Psoas muscle (tissue), 8 donors: Measurements from ENCODE around the gene TOP1. TPM values are rescaled to one million over a fixed set of nuclear protein-coding genes. Genes with fewer than 3 reads are reported as not detected.
A peak's percentile ranks its signal among the peaks of the same experiment; 100 is the strongest.

ENCODE experiments used
- ATAC-seq, 4 donors: fragments of 200-7000 bp; cut with Tn5 transposase; one replicate each; pipeline ENCODE4 v1.9.1; 2020; ENCODE audit warnings: moderate library complexity in 3 of 4, mild to moderate bottlenecking in 2 of 4
- DNase-seq, 2 donors: peaks; one replicate each; pipeline ENCODE4 v3.0.0-alpha.2; 2020
- H3K27ac ChIP-seq: fragments of 200-600 bp; one replicate; pipeline ENCODE4 v1.8.0; 2022
- H3K27me3 ChIP-seq, 3 donors: fragments of 200-600 bp in 1 of 3; one replicate each; pipeline versions ENCODE4 v1.6.1 to v1.8.0; 2013 to 2022; ENCODE audit warnings: low read length in 2 of 3, mild to moderate bottlenecking in 2 of 3, moderate library complexity in 1 of 3; ENCODE audit not compliant: insufficient read depth in 3 of 3
- H3K36me3 ChIP-seq, 2 donors: fragments of 200-600 bp in 1 of 2; one replicate each; pipeline versions ENCODE4 v1.6.1 to v1.8.0; 2013 to 2022; ENCODE audit warnings: low read depth in 1 of 2, mild to moderate bottlenecking in 1 of 2, moderate library complexity in 1 of 2; ENCODE audit not compliant: insufficient read depth in 1 of 2
- H3K4me1 ChIP-seq: fragments of 200-600 bp; one replicate; pipeline ENCODE4 v1.8.0; 2022
- H3K4me3 ChIP-seq: fragments of 200-600 bp; one replicate; pipeline ENCODE4 v1.8.0; 2022; ENCODE audit warnings: mild to moderate bottlenecking
- H3K9me3 ChIP-seq: fragments of 200-600 bp; one replicate; pipeline ENCODE4 v1.8.0; 2022
- WGBS, 3 donors: extraction: QIAGEN DNeasy Blood & Tissue Kit; methylation state at CpG; one replicate each; pipeline versions ENCODE4 v1.1.6 to v1.1.7; 2013; 5-methylcytosine and 5-hydroxymethylcytosine counted together
- intact Hi-C, 2 donors: fragments of 100-400 bp; cut with DNase I; formaldehyde crosslinking; loops; one replicate each; pipeline versions ENCODE4 v1.11.0 to v1.14.2; 2022
- polyA plus RNA-seq, 3 donors: library from polyadenylated mRNA; stranded (reverse); fragments of 200-250 nt; gene quantifications; one replicate each; pipeline ENCODE4 v1.2.3, GENCODE V29; 2013
- total RNA-seq, 4 donors: library from RNA; stranded (reverse); fragmentation: NEBNext Ultra II Directional in 2 of 4; extraction: Animal tissue kit (Norgen Biotek cat#: 25700) in 2 of 4; gene quantifications; one replicate each; pipeline versions ENCODE4 v1.2.1 to v1.2.4, GENCODE V29; 2021 to 2023
- TF ChIP-seq, protein P1 (sequence below): fragments of 200-600 bp; IDR thresholded peaks from one replicate; pipeline ENCODE4 v1.8.0; 2022; ENCODE audit warnings: antibody characterized with exemption
- donor health status: healthy with polysubstance abuse.
- donor health status: DM: no; HTN: no; CAD: no; lungs with moderate emphysema.
- donor health status: Bipolar disorder and iron deficiency.
- donor health status: healthy.
- donor health status: DM: yes; HTN: yes; CAD: no.
- donor health status: DM: no; HTN: no; CAD: no.
- donor health status: DM: no; HTN: no; CAD: no.
- donor health status: DM: yes; HTN: yes; CAD: no.

TOP1 gene
- total and polyA plus RNA-seq, 7 donors: 10.6 to 30.7 (median 22.2) TPM

DNA sequence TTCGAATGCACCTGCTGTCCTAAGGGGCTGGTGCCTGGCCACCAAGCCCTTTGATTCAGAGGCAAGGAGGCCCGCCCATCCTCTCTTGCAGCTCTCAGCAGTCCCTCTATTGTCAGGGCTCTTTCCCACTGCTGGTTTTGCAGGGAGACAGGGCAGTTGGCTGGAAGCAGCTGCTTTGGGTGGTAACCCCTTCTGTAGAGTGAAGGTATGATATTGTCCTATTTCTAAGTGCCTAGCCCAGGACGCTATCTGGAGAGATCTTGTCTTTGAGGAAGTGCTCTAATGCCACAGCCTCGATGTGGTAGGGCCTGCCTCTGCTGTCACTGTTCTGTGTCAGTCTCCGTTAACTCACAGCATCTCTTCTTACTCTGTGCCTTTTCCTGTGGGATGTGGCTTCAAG is 114.3 kb downstream of the TOP1 start:
- Histone ChIP-seq H3K4me1 (peaks cover 81% of the 10 kb centered on the region), H3K27me3 (no peaks in the 10 kb centered on the region), H3K27ac (no peak overlapping the region), H3K36me3 (no peaks in the 10 kb centered on the region), H3K9me3 (no peaks in the 10 kb centered on the region), H3K4me3 (no peak overlapping the region)
- ATAC-seq (no peak), DNase-seq (no peak)
- 71 to 76% (median 75%) methylated on average over 5 of the region's 5 CpGs for WGBS, 3 donors
- intact Hi-C loops: no loop called here
- TF ChIP-seq, protein P1, sequence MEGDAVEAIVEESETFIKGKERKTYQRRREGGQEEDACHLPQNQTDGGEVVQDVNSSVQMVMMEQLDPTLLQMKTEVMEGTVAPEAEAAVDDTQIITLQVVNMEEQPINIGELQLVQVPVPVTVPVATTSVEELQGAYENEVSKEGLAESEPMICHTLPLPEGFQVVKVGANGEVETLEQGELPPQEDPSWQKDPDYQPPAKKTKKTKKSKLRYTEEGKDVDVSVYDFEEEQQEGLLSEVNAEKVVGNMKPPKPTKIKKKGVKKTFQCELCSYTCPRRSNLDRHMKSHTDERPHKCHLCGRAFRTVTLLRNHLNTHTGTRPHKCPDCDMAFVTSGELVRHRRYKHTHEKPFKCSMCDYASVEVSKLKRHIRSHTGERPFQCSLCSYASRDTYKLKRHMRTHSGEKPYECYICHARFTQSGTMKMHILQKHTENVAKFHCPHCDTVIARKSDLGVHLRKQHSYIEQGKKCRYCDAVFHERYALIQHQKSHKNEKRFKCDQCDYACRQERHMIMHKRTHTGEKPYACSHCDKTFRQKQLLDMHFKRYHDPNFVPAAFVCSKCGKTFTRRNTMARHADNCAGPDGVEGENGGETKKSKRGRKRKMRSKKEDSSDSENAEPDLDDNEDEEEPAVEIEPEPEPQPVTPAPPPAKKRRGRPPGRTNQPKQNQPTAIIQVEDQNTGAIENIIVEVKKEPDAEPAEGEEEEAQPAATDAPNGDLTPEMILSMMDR: no peak

DNA sequence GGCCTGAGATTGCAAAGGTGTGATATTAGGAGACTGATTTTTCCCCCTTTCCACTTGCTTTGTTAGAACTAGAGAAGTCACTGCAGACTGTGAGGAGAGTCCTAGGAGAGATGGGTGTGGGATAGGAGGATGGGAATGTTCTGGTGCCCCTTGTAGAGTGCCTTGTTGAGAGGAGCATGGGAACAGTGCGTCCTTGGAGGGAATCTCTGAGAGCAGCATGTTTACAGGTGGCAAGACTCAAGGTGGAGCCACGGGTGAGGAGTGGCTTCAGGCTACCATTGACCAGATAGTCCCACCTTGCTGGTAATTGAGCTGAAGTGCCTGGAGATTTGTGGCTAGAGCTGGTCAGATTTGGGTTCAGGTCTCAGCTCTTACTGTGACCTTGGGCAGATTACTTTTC is 114.7 kb downstream of the TOP1 start:
- H3K4me1 ChIP-seq: peaks cover 81% of the 10 kb centered on the region
- H3K9me3 ChIP-seq: no peaks in the 10 kb centered on the region
- 71 to 80% (median 79%) methylated on average over 2 of the region's 2 CpGs for WGBS, 3 donors
- intact Hi-C loops: no loop called here
- TF ChIP-seq, protein P1: no peak
- ATAC-seq: no peak
- no peaks in the 10 kb centered on the region for H3K36me3 ChIP-seq
- H3K4me3 ChIP-seq: no peak overlapping the region
- H3K27ac ChIP-seq: no peak overlapping the region
- DNase-seq: no peak
- H3K27me3 ChIP-seq: no peaks in the 10 kb centered on the region

DNA sequence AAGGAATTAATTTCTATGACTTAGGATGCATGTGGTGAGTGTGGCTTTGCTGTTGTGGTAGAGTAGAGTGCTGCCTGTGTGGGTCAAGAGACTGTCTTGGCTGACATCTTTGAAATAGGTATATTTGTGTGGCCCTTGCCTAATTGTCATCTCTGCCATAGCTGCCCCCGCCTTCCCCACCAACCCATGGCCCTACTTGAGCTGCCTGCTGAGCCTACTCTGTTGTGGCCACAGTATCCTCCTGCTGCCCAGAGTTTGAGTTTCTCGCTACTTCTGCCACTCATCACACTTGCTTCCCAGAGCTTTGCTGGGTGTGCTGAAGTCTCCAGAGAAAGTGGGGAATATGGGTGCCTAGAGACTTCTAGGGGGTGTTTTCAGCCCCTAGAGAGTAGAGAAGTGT is 116.7 kb downstream of the TOP1 start:
- no peaks in the 10 kb centered on the region for H3K27me3 ChIP-seq
- peak overlapping the region; percentile 16 for H3K27ac ChIP-seq
- H3K36me3 ChIP-seq: no peaks in the 10 kb centered on the region
- peaks cover 81% of the 10 kb centered on the region for H3K4me1 ChIP-seq
- intact Hi-C loops: no loop called here
- ATAC-seq: no peak
- 95 to 98% (median 97%) methylated on average over 2 of the region's 2 CpGs for WGBS, 3 donors
- H3K9me3 ChIP-seq: no peaks in the 10 kb centered on the region
- no peak overlapping the region for H3K4me3 ChIP-seq
- TF ChIP-seq, protein P1: no peak
- no peak for DNase-seq

GRCh38 chr20:41145821-41146620 is 117.4 kb downstream of the TOP1 start:
- ATAC-seq: no peak
- peak; percentile 29 to 50 for DNase-seq
- intact Hi-C loops: no loop called here
- WGBS, 3 donors: 37 to 60% (median 42%) methylated on average over 12 of the region's 12 CpGs
- TF ChIP-seq, protein P1: no peak
- no peaks in the 10 kb centered on the region for H3K36me3 ChIP-seq
- H3K4me1 ChIP-seq: peaks cover 81% of the 10 kb centered on the region
- no peak overlapping the region for H3K4me3 ChIP-seq
- no peaks in the 10 kb centered on the region for H3K27me3 ChIP-seq
- H3K27ac ChIP-seq: peak overlapping the region; percentile 76
- H3K9me3 ChIP-seq: no peaks in the 10 kb centered on the region
